ENCODE data around the gene TCTN3. TPM values are rescaled to one million over a fixed set of nuclear protein-coding genes. Genes with fewer than 3 reads are reported as not detected.

Gene TCTN3
- 10 to 100 TPM; 18.6 to 20.2 TPM for total RNA-seq
- 21.2 TPM for polyA plus RNA-seq (2013, experiment 1 of 2)
- polyA plus RNA-seq (2013, experiment 2 of 2), result 20.8 TPM
- total RNA-seq, result 26.3 to 63.7 (median 44.7) reads per million in 172 experiments

GRCh38 chr10:95693668-95694534 lies at the start of gene TCTN3:
Gene TCTN3 (minus strand): TSS chr10:95693927. CDS start chr10:95693899, 28 bp downstream.
- no peaks in the 10 kb centered on the region for H3K27me3 ChIP-seq (ENCODE audit: control insufficient read depth in 1 of 2, insufficient read depth in 2 of 2, low read length in 2 of 2)
- intact Hi-C loops (cut with DNase I, micrococcal nuclease), result loop anchor here (1.0 to 10.0 kb wide), 13 partner anchors 37 to 1951 kb away; partner anchors contain the start of genes ALDH18A1 (in 2 of the 2), ZNF518A (in 2 of the 2), CC2D2B (in 1 of the 2) and CCNJ (in 1 of the 2)
- peak within 1 kb of the TSS; percentile 98 for H3K4me3 Mint-ChIP-seq
- peaks cover 49% of the 10 kb centered on the region for H3K36me3 Mint-ChIP-seq (ENCODE audit: low read depth)
- peak within 1 kb of the TSS; percentile 68 for H3K4me3 ChIP-seq (ENCODE audit: low read length)
- H3K4me1 ChIP-seq (ENCODE audit: insufficient read depth, low read length), result peaks cover 19% of the 10 kb centered on the region
- H3K27ac Mint-ChIP-seq, result peak within 1 kb of the TSS; percentile 94
- H3K4me1 Mint-ChIP-seq (ENCODE audit: low read depth), result peaks cover 44% of the 10 kb centered on the region
- POLR2A ChIA-PET, result interaction anchor here (0.6 to 2.3 kb wide), 22 partner anchors 9 to 894 kb away, joined by 3 to 19 read pairs (median 4); partner anchors contain the start of genes ALDH18A1, CC2D2B and ZNF518A
- no peaks in the 10 kb centered on the region for H3K9me3 Mint-ChIP-seq
- DNase-seq, result peak; percentile 89 to 100 (median 94)
- H3K27ac ChIP-seq (ENCODE audit: low read depth in 1 of 2, low read length in 2 of 2), result peak within 1 kb of the TSS; percentile 60 to 77
- CTCF ChIA-PET, result interaction anchor here (0.6 to 3.5 kb wide), 30 partner anchors 10 to 1503 kb away, joined by 3 to 32 read pairs (median 4); partner anchors contain the start of genes ALDH18A1, CC2D2B and ZNF518A
- peak; percentile 95 for ATAC-seq (ENCODE audit: poor library complexity)
- peak; percentile 99 for TF ChIP-seq CTCF (IDR thresholded peaks at IDR 0.05)
- peaks cover 17% of the 10 kb centered on the region for H3K36me3 ChIP-seq (ENCODE audit: insufficient read depth, low read length)
- no peaks in the 10 kb centered on the region for H3K9me3 ChIP-seq (ENCODE audit: control insufficient read depth in 1 of 2, insufficient read depth in 1 of 2, low read length in 2 of 2)
- H3K27me3 Mint-ChIP-seq, result peaks cover 6% of the 10 kb centered on the region

GRCh38 chr10:95742962-95743535 lies 49.3 kb upstream of the TCTN3 start:
- no peaks in the 10 kb centered on the region for H3K36me3 Mint-ChIP-seq (ENCODE audit: low read depth)
- H3K9me3 Mint-ChIP-seq, result no peaks in the 10 kb centered on the region
- H3K27me3 Mint-ChIP-seq, result peaks cover 11% of the 10 kb centered on the region
- no peak overlapping the region for H3K4me3 ChIP-seq (ENCODE audit: low read length)
- no peaks in the 10 kb centered on the region for H3K9me3 ChIP-seq (ENCODE audit: control insufficient read depth in 1 of 2, insufficient read depth in 1 of 2, low read length in 2 of 2)
- no peak for DNase-seq
- POLR2A ChIA-PET, result no interaction called here
- H3K36me3 ChIP-seq (ENCODE audit: insufficient read depth, low read length), result no peaks in the 10 kb centered on the region
- CTCF ChIA-PET, result no interaction called here
- no peak overlapping the region for H3K27ac Mint-ChIP-seq
- intact Hi-C loops (cut with DNase I, micrococcal nuclease), result no loop called here
- TF ChIP-seq CTCF (IDR thresholded peaks at IDR 0.05), result no peak
- no peak overlapping the region for H3K4me3 Mint-ChIP-seq
- H3K27ac ChIP-seq (ENCODE audit: low read depth in 1 of 2, low read length in 2 of 2), result no peak overlapping the region
- H3K4me1 ChIP-seq (ENCODE audit: insufficient read depth, low read length), result no peaks in the 10 kb centered on the region
- no peak for ATAC-seq (ENCODE audit: poor library complexity)
- H3K4me1 Mint-ChIP-seq (ENCODE audit: low read depth), result no peaks in the 10 kb centered on the region
- H3K27me3 ChIP-seq (ENCODE audit: control insufficient read depth in 1 of 2, insufficient read depth in 2 of 2, low read length in 2 of 2), result peaks cover 0 to under 1% of the 10 kb centered on the region in 2 experiments

- POLR2A ChIA-PET, result no interaction called here
- no peak for ATAC-seq (ENCODE audit: poor library complexity)
- H3K36me3 ChIP-seq (ENCODE audit: insufficient read depth, low read length), result no peaks in the 10 kb centered on the region
- H3K27ac ChIP-seq (ENCODE audit: low read depth in 1 of 2, low read length in 2 of 2), result no peak overlapping the region
- Mint-ChIP-seq H3K27ac (no peak overlapping the region), H3K4me1 (ENCODE audit: low read depth) (no peaks in the 10 kb centered on the region), H3K9me3 (no peaks in the 10 kb centered on the region), H3K36me3 (ENCODE audit: low read depth) (no peaks in the 10 kb centered on the region), H3K27me3 (peaks cover 15% of the 10 kb centered on the region), H3K4me3 (no peak overlapping the region)
- no peaks in the 10 kb centered on the region for H3K4me1 ChIP-seq (ENCODE audit: insufficient read depth, low read length)
- H3K9me3 ChIP-seq (ENCODE audit: control insufficient read depth in 1 of 2, insufficient read depth in 1 of 2, low read length in 2 of 2), result no peaks in the 10 kb centered on the region
- intact Hi-C loops (cut with DNase I, micrococcal nuclease), result no loop called here
- TF ChIP-seq CTCF (IDR thresholded peaks at IDR 0.05), result no peak
- H3K27me3 ChIP-seq (ENCODE audit: control insufficient read depth in 1 of 2, insufficient read depth in 2 of 2, low read length in 2 of 2), result peaks cover 0 to 6% of the 10 kb centered on the region in 2 experiments
- CTCF ChIA-PET, result no interaction called here
- no peak overlapping the region for H3K4me3 ChIP-seq (ENCODE audit: low read length)
- no peak for DNase-seq
Observed at GRCh38 chr10:95742485-95742884, 48.8 kb upstream of the TCTN3 start.
